Measurements from ENCODE around the gene TBXT. TPM values are rescaled to one million over a fixed set of nuclear protein-coding genes. Genes with fewer than 3 reads are reported as not detected.

TBXT gene
- not detected for total RNA-seq (ENCODE audit: unreplicated experiment)
- long read RNA-seq = 0 reads

DNA sequence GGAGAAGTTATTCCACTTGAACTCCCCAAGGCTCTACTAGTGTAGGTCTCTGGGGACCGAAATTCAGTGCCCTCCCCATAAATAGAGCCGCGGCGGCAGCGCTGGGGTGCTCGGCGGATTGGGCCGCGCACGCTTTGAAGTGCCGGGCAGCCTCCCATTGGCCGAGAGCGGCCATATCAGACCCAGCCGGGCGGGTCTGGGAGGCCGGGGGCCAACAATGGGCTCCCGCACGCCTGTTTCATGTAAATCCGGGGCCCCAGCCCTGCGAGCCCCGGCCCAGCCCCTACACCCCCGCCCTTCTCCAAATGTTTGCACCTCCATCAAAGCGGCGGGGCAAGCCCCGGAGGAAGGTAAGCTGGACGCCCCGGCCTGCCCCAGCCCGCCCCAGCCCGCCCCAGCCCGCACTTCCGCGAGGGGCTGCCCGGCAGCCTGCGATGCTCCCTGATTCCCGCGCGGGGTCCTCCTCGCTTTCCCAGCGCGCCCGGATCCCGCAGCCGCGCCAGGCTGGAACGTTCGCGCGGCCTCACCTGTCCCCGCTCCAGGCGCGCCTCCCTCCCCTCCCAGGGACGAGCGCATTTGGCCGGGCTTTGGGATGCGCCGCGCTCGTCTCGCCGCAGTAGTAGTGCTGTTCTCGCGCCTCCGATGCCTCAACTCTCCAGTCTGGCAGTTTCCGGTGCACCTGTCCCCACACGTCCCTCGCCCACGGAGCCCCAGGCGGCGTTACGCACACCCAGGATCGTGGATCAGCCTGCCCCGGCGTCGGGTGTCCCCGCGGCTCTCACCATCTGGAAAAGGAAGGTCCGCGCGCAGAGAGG lies at the start of gene TBXT:
Gene TBXT, minus strand, starts transcription at position 51 of the 815 bp plus-strand sequence. CDS start 260 bp downstream, outside the sequence.
- H3K4me3 Mint-ChIP-seq (ENCODE audit: unreplicated experiment) = peak within 1 kb of the TSS; percentile 85
- H3K27me3 Mint-ChIP-seq (ENCODE audit: unreplicated experiment) = peaks cover 33% of the 10 kb centered on the region
- TF ChIP-seq CTCF (IDR thresholded peaks at IDR 0.05; ENCODE audit: partially characterized antibody, unreplicated experiment) = no peak
- no peaks in the 10 kb centered on the region for H3K36me3 Mint-ChIP-seq (ENCODE audit: unreplicated experiment)
- peak within 1 kb of the TSS; percentile 17 for H3K27ac Mint-ChIP-seq (ENCODE audit: unreplicated experiment)
- H3K4me1 Mint-ChIP-seq (ENCODE audit: low read depth, unreplicated experiment) = peaks cover 5% of the 10 kb centered on the region
- peak; percentile 42 for DNase-seq
- peaks cover 10% of the 10 kb centered on the region for H3K9me3 Mint-ChIP-seq (ENCODE audit: unreplicated experiment)

DNA sequence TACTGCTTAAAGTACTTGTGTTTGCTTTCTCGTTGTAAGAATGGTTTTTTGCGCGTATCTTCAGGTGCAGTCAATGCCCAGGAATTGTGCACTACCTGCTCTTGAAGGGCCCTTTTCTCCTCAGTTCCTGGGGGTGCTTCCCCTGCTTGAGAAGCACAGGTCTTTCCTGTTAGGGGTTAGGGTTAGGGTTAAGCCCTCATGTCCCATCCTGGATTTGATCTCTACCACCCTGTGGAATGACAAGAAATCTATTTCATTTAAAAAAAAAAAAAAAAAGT lies 39.6 kb upstream of the TBXT start:
- no peak overlapping the region for H3K27ac Mint-ChIP-seq (ENCODE audit: unreplicated experiment)
- no peak for TF ChIP-seq CTCF (IDR thresholded peaks at IDR 0.05; ENCODE audit: partially characterized antibody, unreplicated experiment)
- no peaks in the 10 kb centered on the region for H3K9me3 Mint-ChIP-seq (ENCODE audit: unreplicated experiment)
- no peak overlapping the region for H3K4me3 Mint-ChIP-seq (ENCODE audit: unreplicated experiment)
- DNase-seq = no peak
- H3K27me3 Mint-ChIP-seq (ENCODE audit: unreplicated experiment) = peaks cover 2% of the 10 kb centered on the region
- peaks cover 12% of the 10 kb centered on the region for H3K36me3 Mint-ChIP-seq (ENCODE audit: unreplicated experiment)
- H3K4me1 Mint-ChIP-seq (ENCODE audit: low read depth, unreplicated experiment) = no peaks in the 10 kb centered on the region

DNA sequence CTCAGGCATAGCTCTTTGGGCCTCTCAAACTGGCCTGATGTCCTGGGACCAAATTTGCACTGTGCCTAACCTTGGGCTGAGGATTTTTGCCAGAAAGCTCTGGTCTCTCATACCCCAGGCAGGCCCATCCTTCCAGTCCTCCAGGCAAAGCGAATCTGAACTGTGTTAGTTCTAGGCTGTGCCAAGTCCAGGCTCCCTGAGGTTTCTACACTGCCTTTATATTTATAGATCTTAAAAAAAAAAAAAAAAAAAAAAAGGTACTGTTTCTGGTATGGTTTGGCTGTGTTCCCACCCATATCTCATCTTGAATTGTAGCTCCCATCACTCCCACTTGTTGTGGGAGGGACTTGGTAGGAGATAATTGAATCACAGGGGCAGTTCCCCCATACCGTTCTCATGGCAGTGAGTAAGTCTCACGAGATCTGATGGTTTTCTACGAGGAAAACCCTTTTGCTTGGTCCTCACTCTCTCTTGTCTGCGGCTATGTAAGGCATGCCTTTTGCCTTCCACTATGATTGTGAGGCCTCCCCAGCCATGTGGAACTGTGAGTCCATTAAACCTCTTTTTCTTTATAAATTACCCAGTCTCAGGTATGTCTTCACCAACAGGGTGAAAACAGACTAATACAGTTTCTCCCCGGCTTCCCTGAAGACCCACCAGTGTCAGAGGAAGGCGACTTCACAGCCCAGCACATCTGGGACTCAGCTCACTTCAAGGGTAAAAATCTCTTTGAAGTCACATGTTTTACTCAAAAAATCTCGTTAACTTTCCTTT lies 39.0 kb upstream of the TBXT start:
- Mint-ChIP-seq H3K4me3 (ENCODE audit: unreplicated experiment) (no peak overlapping the region), H3K27me3 (ENCODE audit: unreplicated experiment) (peaks cover 2% of the 10 kb centered on the region), H3K27ac (ENCODE audit: unreplicated experiment) (no peak overlapping the region), H3K36me3 (ENCODE audit: unreplicated experiment) (peaks cover 7% of the 10 kb centered on the region), H3K9me3 (ENCODE audit: unreplicated experiment) (no peaks in the 10 kb centered on the region), H3K4me1 (ENCODE audit: low read depth, unreplicated experiment) (no peaks in the 10 kb centered on the region)
- TF ChIP-seq CTCF (IDR thresholded peaks at IDR 0.05; ENCODE audit: partially characterized antibody, unreplicated experiment) = no peak
- DNase-seq = no peak

DNA sequence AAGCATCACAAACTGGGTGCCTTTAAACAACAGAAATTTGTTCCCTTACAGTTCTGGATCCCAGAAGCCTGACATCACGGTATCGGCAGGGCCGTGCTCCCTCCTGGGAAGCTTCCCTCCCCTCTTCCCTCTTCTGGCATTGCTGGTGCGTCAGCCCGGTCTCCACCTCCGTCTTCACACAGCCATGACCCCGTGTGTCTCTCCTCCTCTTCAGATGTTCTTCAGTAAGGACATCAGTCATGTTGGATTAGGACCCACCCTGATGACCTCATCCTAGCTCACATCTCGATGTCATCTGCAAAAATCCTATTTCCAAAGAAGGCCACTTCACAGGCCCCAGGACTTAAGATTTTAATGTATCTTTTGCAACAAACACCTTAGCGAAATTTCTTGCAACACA lies 38.4 kb upstream of the TBXT start:
- peaks cover under 1% of the 10 kb centered on the region for H3K36me3 Mint-ChIP-seq (ENCODE audit: unreplicated experiment)
- H3K4me1 Mint-ChIP-seq (ENCODE audit: low read depth, unreplicated experiment) = no peaks in the 10 kb centered on the region
- DNase-seq = no peak
- H3K4me3 Mint-ChIP-seq (ENCODE audit: unreplicated experiment) = no peak overlapping the region
- peaks cover 2% of the 10 kb centered on the region for H3K27me3 Mint-ChIP-seq (ENCODE audit: unreplicated experiment)
- no peak for TF ChIP-seq CTCF (IDR thresholded peaks at IDR 0.05; ENCODE audit: partially characterized antibody, unreplicated experiment)
- no peaks in the 10 kb centered on the region for H3K9me3 Mint-ChIP-seq (ENCODE audit: unreplicated experiment)
- H3K27ac Mint-ChIP-seq (ENCODE audit: unreplicated experiment) = no peak overlapping the region
